GM12875 (cell line): ENCODE results near the gene MYO16.

Experiments used
- H3K4me3 ChIP-seq: one replicate; pipeline ENCODE4 v1.5.1; 2011; ENCODE audit warnings: low read depth, low read length, control low read depth
- CTCF ChIP-seq: IDR thresholded peaks from 2 replicates; pipeline ENCODE4 v1.5.1; 2011; ENCODE audit warnings: low read depth, mild to moderate bottlenecking, control low read depth, inconsistent platforms, low read length, moderate library complexity, borderline replicate concordance; ENCODE audit not compliant: insufficient read depth

MYO16 gene

GRCh38 chr13:108676620-108677019, 47.2 kb downstream of the MYO16 start:
- no peak overlapping the region for H3K4me3 ChIP-seq
- TF ChIP-seq CTCF, result no peak

GRCh38 chr13:108677806-108678205, 48.4 kb downstream of the MYO16 start:
- TF ChIP-seq CTCF, result no peak
- no peak overlapping the region for H3K4me3 ChIP-seq

GRCh38 chr13:108680011-108680410, 50.6 kb downstream of the MYO16 start:
- H3K4me3 ChIP-seq, result no peak overlapping the region
- no peak for TF ChIP-seq CTCF

- TF ChIP-seq CTCF, result no peak
- H3K4me3 ChIP-seq, result no peak overlapping the region
These were observed 52.7 kb downstream of the MYO16 start for GRCh38 chr13:108681986-108682575.

- H3K4me3 ChIP-seq, result no peak overlapping the region
- TF ChIP-seq CTCF, result no peak
These were observed 53.3 kb downstream of the MYO16 start for GRCh38 chr13:108682714-108683113.

GRCh38 chr13:108686027-108686426, 56.6 kb downstream of the MYO16 start:
- no peak for TF ChIP-seq CTCF
- H3K4me3 ChIP-seq, result no peak overlapping the region

GRCh38 chr13:108690726-108691125, 61.3 kb downstream of the MYO16 start:
- no peak for TF ChIP-seq CTCF
- H3K4me3 ChIP-seq, result no peak overlapping the region
